IMR-90 (cell line): ENCODE results near the gene ODF2. TPM values are rescaled to one million over a fixed set of nuclear protein-coding genes. Genes with fewer than 3 reads are reported as not detected.

Experiments
- ATAC-seq: fragments of 200-7000 bp; cut with Tn5 transposase; 2 replicates; pipeline ENCODE4 v1.9.1; 2020; ENCODE audit warnings: low read depth, mild to moderate bottlenecking, moderate library complexity
- BruUV-seq: library from RNA; stranded (reverse); fragments of 400-500 nt; replicated peaks from 2 replicates; lab custom pipeline; 2021; lab: Mats Ljungman, UMichigan
- CTCF ChIA-PET: fragments of 300-600 bp; formaldehyde crosslinking; extraction: SDS; loops from one replicate; lab custom pipeline; 2021; ENCODE audit warnings: antibody characterized with exemption; lab: Yijun Ruan, JAX
- POLR2A ChIA-PET: fragments of 300-600 bp; sonication (Branson Sonifier 250); formaldehyde crosslinking; loops from one replicate; lab custom pipeline; 2022; ENCODE audit warnings: antibody characterized with exemption; ENCODE audit not compliant: unreplicated experiment; lab: Charles Lee
- DNase-seq: peaks from one replicate; pipeline ENCODE4 v3.0.0; 2013
- H2AFZ ChIP-seq: replicated peaks from 2 replicates; pipeline ENCODE3; 2013; ENCODE audit warnings: low read length, mild to moderate bottlenecking; ENCODE audit not compliant: poor library complexity
- H2AK5ac ChIP-seq: 2 replicates; pipeline ENCODE4 v1.6.1; 2013; ENCODE audit warnings: low read depth, low read length, inconsistent platforms
- H2AK9ac ChIP-seq: replicated peaks from 2 replicates; pipeline ENCODE3; 2013; ENCODE audit warnings: mild to moderate bottlenecking, low read depth, low read length, moderate library complexity; ENCODE audit not compliant: poor library complexity
- H2BK120ac ChIP-seq: 2 replicates; pipeline ENCODE4 v1.6.1; 2013; ENCODE audit warnings: low read depth, low read length, inconsistent platforms
- H2BK15ac ChIP-seq: 3 replicates; pipeline ENCODE4 v1.6.1; 2013; ENCODE audit warnings: low read depth, low read length, inconsistent platforms
- H2BK20ac ChIP-seq: 2 replicates; pipeline ENCODE4 v1.6.1; 2013; ENCODE audit warnings: low read depth, mild to moderate bottlenecking, inconsistent platforms, low read length, moderate library complexity
- H2BK5ac ChIP-seq: 2 replicates; pipeline ENCODE4 v1.6.1; 2013; ENCODE audit warnings: mild to moderate bottlenecking, low read depth, low read length, inconsistent platforms; ENCODE audit not compliant: poor library complexity, severe bottlenecking
- H3K14ac ChIP-seq: replicated peaks from 2 replicates; pipeline ENCODE4 v1.6.1; 2013; ENCODE audit warnings: low read depth, low read length, inconsistent platforms
- H3K18ac ChIP-seq: 2 replicates; pipeline ENCODE4 v1.6.1; 2013; ENCODE audit warnings: low read depth, low read length, control low read depth
- H3K23ac ChIP-seq: 2 replicates; pipeline ENCODE4 v1.6.1; 2013; ENCODE audit warnings: low read depth, low read length, inconsistent platforms
- H3K27ac ChIP-seq: 2 replicates; pipeline ENCODE4 v1.5.1; 2013; ENCODE audit warnings: mild to moderate bottlenecking, control low read depth, low read length; ENCODE audit not compliant: insufficient read depth
- H3K27me3 ChIP-seq: 2 replicates; pipeline ENCODE4 v1.6.1; 2013; ENCODE audit warnings: low read length; ENCODE audit not compliant: control insufficient read depth, insufficient read depth
- H3K36me3 ChIP-seq: 2 replicates; pipeline ENCODE4 v1.6.1; 2013; ENCODE audit warnings: low read length, mixed read lengths; ENCODE audit not compliant: control insufficient read depth, insufficient read depth
- H3K4ac ChIP-seq: 2 replicates; pipeline ENCODE4 v1.6.1; 2013; ENCODE audit warnings: low read depth, low read length, inconsistent platforms
- H3K4me1 ChIP-seq: 2 replicates; pipeline ENCODE4 v1.6.1; 2013; ENCODE audit warnings: low read length, mixed read lengths; ENCODE audit not compliant: control insufficient read depth, insufficient read depth
- H3K4me2 ChIP-seq: 2 replicates; pipeline ENCODE4 v1.6.1; 2013; ENCODE audit warnings: low read depth, mild to moderate bottlenecking, control low read depth, low read length, moderate library complexity
- H3K4me3 ChIP-seq: 2 replicates; pipeline ENCODE4 v1.5.1; 2013; ENCODE audit warnings: low read depth, mild to moderate bottlenecking, control low read depth, low read length, moderate library complexity; ENCODE audit not compliant: insufficient read depth
- H3K56ac ChIP-seq: 2 replicates; pipeline ENCODE4 v1.6.1; 2013; ENCODE audit warnings: low read length, inconsistent platforms; ENCODE audit not compliant: insufficient read depth; ENCODE audit errors: extremely low read depth
- H3K79me1 ChIP-seq, 2 experiments: 2 replicates each; pipeline ENCODE4 v1.6.1; 2013; ENCODE audit warnings: low read length in 2 of 2, inconsistent platforms in 1 of 2, low read depth in 1 of 2
- H3K9ac ChIP-seq: 2 replicates; pipeline ENCODE4 v1.6.1; 2013; ENCODE audit warnings: low read depth, low read length, control low read depth
- H3K9me1 ChIP-seq: 2 replicates; pipeline ENCODE4 v1.6.1; 2013; ENCODE audit warnings: low read length, inconsistent platforms; ENCODE audit not compliant: insufficient read depth
- H3K9me3 ChIP-seq: 2 replicates; pipeline ENCODE4 v1.6.1; 2013; ENCODE audit warnings: low read length; ENCODE audit not compliant: control insufficient read depth, insufficient read depth
- H4K20me1 ChIP-seq: 2 replicates; pipeline ENCODE4 v1.6.1; 2013; ENCODE audit warnings: low read length, inconsistent platforms; ENCODE audit not compliant: insufficient read depth
- H4K5ac ChIP-seq: 2 replicates; pipeline ENCODE4 v1.6.1; 2013; ENCODE audit warnings: mild to moderate bottlenecking, low read depth, low read length, control low read depth
- H4K8ac ChIP-seq, 2 experiments: 2 replicates each; pipeline ENCODE4 v1.6.1; 2013; ENCODE audit warnings: low read depth in 2 of 2, low read length in 2 of 2, control low read depth in 1 of 2, inconsistent platforms in 1 of 2
- H4K91ac ChIP-seq: 2 replicates; pipeline ENCODE4 v1.6.1; 2013; ENCODE audit warnings: low read depth, low read length, inconsistent platforms; ENCODE audit not compliant: insufficient read depth
- BHLHE40 ChIP-seq: fragments of 150-350 bp; IDR thresholded peaks from 2 replicates; pipeline ENCODE4 v1.6.1; 2016; ENCODE audit warnings: mild to moderate bottlenecking, low read depth, low read length
- CTCF ChIP-seq: conservative IDR thresholded peaks from 2 replicates; pipeline ENCODE4 v1.5.1; 2012; ENCODE audit warnings: mild to moderate bottlenecking, low read depth, low read length, improper control_type of control experiment
- ELK1 ChIP-seq: fragments of 150-350 bp; IDR thresholded peaks from 2 replicates; pipeline ENCODE4 v1.6.1; 2016; ENCODE audit warnings: low read depth, mild to moderate bottlenecking, low read length, moderate library complexity, borderline replicate concordance
- FOS ChIP-seq: fragments of 150-350 bp; IDR thresholded peaks from 2 replicates; pipeline ENCODE4 v1.6.1; 2016; ENCODE audit warnings: low read depth, low read length
- MAFK ChIP-seq: IDR thresholded peaks from 2 replicates; pipeline ENCODE4 v1.6.1; 2012; ENCODE audit warnings: low read depth, low read length, improper control_type of control experiment
- MXI1 ChIP-seq: IDR thresholded peaks from 2 replicates; pipeline ENCODE4 v1.6.1; 2012; ENCODE audit warnings: low read depth, mild to moderate bottlenecking, low read length, moderate library complexity, borderline replicate concordance
- NFE2L2 ChIP-seq: fragments of 150-350 bp; IDR thresholded peaks from 2 replicates; pipeline ENCODE4 v1.6.1; 2016; ENCODE audit warnings: low read depth, mild to moderate bottlenecking, low read length
- POLR2A ChIP-seq: IDR thresholded peaks from 2 replicates; pipeline ENCODE4 v1.6.1; 2012; ENCODE audit warnings: mild to moderate bottlenecking, low read depth, low read length
- USF2 ChIP-seq: fragments of 150-350 bp; IDR thresholded peaks from 2 replicates; pipeline ENCODE4 v1.6.1; 2017; ENCODE audit warnings: mild to moderate bottlenecking, antibody characterized with exemption, low read length, low read depth
- WGBS, 2 experiments: methylation state at CpG; one replicate each; pipeline versions ENCODE4 v1.1.5 to v1.1.7; 2013; ENCODE audit warnings: missing lambda C conversion rate in 2 of 2; ENCODE audit not compliant: insufficient read length in 1 of 2; ENCODE audit errors: extremely low coverage in 2 of 2; 5-methylcytosine and 5-hydroxymethylcytosine counted together
- dilution Hi-C: fragments of 300-500 bp; cut with HindIII; formaldehyde crosslinking; loops from one replicate; pipeline ENCODE4 v1.14.3; 2018; ENCODE audit warnings: low sequenced_read_pairs; ENCODE audit not compliant: unreplicated experiment
- in situ Hi-C: fragments of 300-500 bp; cut with MboI; formaldehyde crosslinking; loops from 3 replicates; pipeline ENCODE4 v1.14.3; 2019; ENCODE audit warnings: low sequenced_read_pairs, inconsistent platforms, mixed read lengths
- intact Hi-C: fragments of 100-400 bp; cut with micrococcal nuclease; formaldehyde crosslinking; loops from 2 replicates; pipeline ENCODE4 v1.10.0; 2022
- polyA plus RNA-seq, 3 experiments: library from polyadenylated mRNA; depleted of rRNA; stranded (reverse); fragments of >200 nt; gene quantifications; 2 replicates each; pipeline ENCODE4 v1.2.3, GENCODE V29; 2012; ENCODE audit warnings: low replicate concordance in 1 of 3
- total RNA-seq: library from RNA; depleted of rRNA; stranded (reverse); fragments of >200 nt; gene quantifications from 2 replicates; pipeline ENCODE4 v1.2.3, GENCODE V29; 2012

ODF2 gene
- total and polyA plus RNA-seq, 2 of the 4 experiments (the other 2 are of a cell fraction), result 40.2 to 46.4 TPM

GRCh38 chr9:128497824-128498610 lies 42.2 kb downstream of the ODF2 start:
- Histone ChIP-seq H4K8ac (no peak overlapping the region), H3K27me3 (no peaks in the 10 kb centered on the region), H3K4me1 (no peaks in the 10 kb centered on the region), H3K18ac (no peak overlapping the region), H4K91ac (no peak overlapping the region), H4K20me1 (no peaks in the 10 kb centered on the region), H3K23ac (no peak overlapping the region), H2AK5ac (no peak overlapping the region), H3K27ac (no peak overlapping the region), H2BK120ac (no peak overlapping the region), H2BK15ac (no peak overlapping the region), H3K9me1 (no peaks in the 10 kb centered on the region), H2AK9ac (no peak overlapping the region), H3K36me3 (peaks cover 41% of the 10 kb centered on the region), H4K5ac (no peak overlapping the region), H3K4ac (no peak overlapping the region), H3K14ac (no peak overlapping the region), H3K4me2 (no peak overlapping the region), H3K56ac (no peak overlapping the region), H3K4me3 (no peak overlapping the region), H2AFZ (no peak overlapping the region), H3K9me3 (no peaks in the 10 kb centered on the region), H2BK20ac (no peak overlapping the region), H3K79me1 (no peaks in the 10 kb centered on the region), H2BK5ac (no peak overlapping the region), H3K9ac (no peak overlapping the region)
- ChIA-PET POLR2A (no interaction called here), CTCF (no interaction called here)
- BruUV-seq, result no TSS peak
- WGBS, 2 experiments, result 98% methylated on average over 4 of the region's 11 CpGs; no CpG with 5 or more reads in 1 of the 2 experiments
- dilution Hi-C loops (no loop called here), intact Hi-C loops (no loop called here), in situ Hi-C loops (no loop called here)
- no peak for ATAC-seq
- DNase-seq, result no peak
- TF ChIP-seq CTCF (no peak), BHLHE40 (no peak), POLR2A (no peak), ELK1 (no peak), USF2 (no peak), MAFK (no peak), FOS (no peak), MXI1 (no peak), NFE2L2 (no peak)
